Ammon's horn (tissue), 1 donor: ENCODE results near the gene TMEM37.
"Not testable (repeated sequence)": the region's sequence is repeated elsewhere in the genome, so short reads cannot be mapped to it uniquely, and the experiment has no call there.

ENCODE experiments used
- DNase-seq: peaks from one replicate; pipeline ENCODE4 v3.0.0-alpha.2; 2016; ENCODE audit warnings: low spot score

The TMEM37 gene, protein sequence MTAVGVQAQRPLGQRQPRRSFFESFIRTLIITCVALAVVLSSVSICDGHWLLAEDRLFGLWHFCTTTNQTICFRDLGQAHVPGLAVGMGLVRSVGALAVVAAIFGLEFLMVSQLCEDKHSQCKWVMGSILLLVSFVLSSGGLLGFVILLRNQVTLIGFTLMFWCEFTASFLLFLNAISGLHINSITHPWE

DNA sequence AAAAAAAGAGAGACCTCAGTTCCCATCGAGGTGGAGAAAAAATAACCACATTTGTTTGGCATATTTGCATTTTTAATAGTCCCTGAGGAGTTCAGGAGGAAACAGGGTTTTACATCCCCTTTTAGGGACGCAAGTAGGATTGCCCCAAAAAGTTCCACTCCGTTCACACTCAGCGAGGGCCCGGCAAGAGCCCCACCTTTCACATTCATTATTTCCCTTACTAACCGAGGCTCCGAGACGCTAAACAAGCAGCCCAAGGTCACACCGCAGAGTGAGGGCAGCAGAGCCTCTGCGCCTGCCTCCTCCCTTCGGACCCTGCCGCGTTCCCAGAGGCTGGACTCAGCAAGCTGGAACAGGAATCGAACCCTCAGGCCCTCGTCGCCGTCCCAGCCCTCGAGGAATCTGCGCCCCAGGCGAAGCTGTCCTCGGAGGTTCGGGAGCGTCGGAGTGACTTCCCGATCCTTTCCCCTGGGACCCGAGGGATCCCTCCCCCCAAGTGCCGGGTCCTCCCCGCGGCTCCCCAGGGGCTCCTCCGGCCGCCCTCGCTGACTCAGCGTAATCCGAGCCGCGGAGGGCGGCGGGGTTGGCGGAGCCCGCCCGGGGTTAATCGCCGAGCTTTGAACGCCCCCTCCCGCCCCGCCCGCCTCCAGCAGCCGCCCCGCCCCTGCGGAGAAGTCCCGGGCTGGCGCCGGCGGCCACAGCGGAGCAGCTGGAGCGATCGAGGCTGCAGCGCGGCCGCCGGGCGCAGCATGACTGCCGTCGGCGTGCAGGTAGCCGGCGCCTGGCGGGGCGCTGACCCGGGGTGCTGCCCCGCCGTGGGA, at the start of gene TMEM37:
Gene TMEM37 (plus strand): TSS at position 700 of the 821 bp plus-strand sequence. CDS start 50 bp downstream, at position 750.
- DNase-seq: no peak

GRCh38 chr2:119383410-119384140, 48.1 kb upstream of the TMEM37 start:
- DNase-seq: no peak

DNA sequence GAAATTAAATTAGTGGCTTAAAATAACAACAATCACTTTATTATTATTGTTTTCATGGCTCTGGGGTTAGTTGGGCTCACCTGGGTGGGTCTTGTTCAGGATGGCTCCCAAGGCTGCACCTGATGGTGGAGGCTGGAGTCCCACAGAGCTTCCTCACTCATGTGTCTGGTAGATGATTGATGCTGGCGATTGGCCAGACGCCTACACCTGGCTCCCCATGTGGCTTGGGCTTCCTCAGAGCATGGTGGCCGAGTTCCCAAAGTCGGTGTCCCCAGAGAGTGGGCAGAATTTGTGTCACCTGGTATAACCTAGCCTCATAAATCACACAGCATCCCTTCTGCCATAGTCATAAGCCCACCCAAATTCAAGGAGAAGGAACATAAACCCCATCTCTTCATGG, 46.7 kb upstream of the TMEM37 start:
- no peak for DNase-seq

DNA sequence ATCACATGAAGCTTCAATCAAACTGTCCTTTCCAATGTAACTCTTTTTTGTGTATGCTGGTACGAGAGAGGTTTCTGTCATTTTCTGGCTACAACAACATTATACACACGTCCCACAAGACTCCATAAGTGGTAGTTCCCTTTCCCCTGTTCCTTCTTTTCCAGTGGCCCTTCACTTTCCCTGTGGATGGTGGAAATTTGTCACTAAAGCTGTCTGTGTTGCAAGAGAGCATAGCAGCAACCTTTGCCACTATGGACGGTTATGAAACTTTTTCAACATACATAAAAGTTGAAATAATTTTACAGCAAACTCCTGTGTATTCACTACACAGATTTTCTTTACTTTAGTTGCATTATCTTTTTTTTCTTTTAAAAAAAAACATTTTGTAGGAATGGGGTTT, 46.2 kb upstream of the TMEM37 start:
- no peak for DNase-seq

GRCh38 chr2:119387381-119388129, 44.1 kb upstream of the TMEM37 start:
- peak; percentile 82 for DNase-seq

DNA sequence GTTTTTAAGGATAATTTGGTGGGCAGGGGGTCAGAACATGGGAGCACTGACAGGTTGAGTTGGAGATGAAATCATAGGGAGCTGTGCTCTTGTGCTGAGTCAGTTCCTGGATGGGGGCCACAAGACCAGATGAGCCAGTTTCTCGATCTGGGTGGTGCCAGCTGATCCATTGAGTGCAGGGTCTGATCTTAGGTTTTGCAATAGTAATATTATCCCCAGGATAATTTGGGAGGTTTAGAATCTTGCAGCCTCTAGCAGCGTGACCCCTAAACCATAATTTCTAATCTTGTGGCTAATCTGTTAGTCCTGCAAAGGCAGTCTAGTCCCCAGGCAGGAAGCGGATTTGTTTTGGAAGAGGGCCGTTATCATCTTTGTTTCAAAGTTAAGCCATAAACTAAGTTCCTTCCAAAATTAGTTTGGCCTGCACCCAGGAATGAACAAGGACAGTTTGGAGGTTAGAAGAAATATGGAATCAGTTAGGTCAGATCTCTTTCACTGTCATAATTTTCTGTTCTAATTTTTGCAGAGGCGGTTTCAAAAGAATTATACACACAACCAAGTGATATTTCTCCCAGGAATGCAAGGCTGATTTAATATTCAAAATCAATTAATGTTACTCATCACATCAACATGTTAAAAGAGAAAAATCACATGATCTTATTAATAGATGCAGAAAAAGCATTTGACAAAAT, 41.9 kb upstream of the TMEM37 start:
- no peak for DNase-seq

DNA sequence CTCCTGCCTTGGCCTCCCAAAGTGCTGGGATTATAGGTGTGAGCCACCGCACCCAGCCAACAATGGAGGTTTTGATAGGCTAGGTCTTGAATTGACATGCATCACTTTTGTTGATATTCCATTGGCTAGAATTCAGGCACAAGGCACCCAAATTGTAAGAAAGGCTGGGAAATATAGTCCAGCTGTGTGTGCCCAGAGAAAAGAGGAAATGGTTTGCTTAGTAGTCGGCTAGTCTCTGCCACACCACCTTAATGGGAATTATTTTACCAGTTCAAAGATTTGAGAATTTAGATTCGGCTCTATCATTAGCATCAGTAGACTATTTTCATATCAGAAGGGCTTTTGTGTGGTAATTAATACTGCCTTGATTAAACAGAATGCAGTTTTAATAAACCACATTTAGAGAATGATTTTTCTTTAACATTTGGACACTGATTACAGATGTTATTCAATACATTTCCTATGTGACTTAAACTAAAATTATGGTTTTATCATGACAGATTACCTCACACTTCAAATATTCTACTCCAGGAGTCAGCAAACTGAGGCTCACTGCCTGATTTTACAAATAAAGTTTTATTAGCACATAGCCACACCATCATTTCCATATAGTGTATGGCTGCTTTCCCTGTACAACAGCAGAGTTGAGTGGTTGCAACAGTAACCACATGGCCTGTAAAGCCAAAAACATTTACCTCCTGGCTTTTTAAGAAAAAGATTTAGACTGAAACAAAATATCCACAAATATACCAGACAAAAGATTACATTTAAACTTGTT, 37.5 kb upstream of the TMEM37 start:
- DNase-seq: no peak

DNA sequence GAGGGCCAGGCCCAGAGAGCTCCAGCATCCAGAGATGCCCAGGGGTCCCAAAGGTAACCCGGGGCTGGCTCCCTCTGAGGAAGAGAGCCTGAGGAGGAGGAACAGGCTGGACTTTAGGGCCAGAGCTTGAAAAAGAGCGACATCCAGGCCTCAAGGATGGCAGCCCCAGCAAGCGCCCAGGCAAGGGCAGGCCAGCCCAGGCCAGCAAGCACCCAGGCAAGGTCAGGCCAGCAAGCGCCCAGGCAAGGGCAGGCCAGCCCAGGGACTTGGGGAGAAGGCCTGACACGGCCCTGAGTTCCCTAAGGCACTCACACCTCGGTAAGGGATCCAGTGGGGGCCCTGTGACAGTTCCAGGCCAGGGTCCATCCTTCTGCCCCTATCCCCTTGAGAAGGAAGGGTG, 34.5 kb upstream of the TMEM37 start:
- DNase-seq: no peak

DNA sequence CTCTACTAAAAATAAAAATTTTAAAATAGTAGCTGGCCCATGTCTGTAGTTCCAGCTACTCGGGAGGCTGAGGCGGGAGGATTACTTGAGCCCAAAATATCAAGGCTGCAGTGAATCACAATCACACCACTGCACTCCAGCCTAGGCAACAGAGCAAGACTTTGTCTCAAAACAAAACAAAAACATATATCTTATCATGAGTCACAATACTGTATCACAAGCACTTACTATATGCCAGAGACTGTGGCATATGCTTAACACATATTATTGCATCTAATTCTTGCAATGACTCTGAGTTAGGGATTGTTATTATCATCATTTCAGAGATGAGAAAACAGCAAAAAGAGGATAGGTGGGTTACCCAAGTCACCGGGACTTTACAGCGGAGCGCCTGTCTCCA, 29.5 kb upstream of the TMEM37 start:
- no peak for DNase-seq

GRCh38 chr2:119402645-119403560, 28.8 kb upstream of the TMEM37 start:
- no peak for DNase-seq

GRCh38 chr2:119403618-119404017, 28.0 kb upstream of the TMEM37 start:
- not testable (repeated sequence) for DNase-seq

DNA sequence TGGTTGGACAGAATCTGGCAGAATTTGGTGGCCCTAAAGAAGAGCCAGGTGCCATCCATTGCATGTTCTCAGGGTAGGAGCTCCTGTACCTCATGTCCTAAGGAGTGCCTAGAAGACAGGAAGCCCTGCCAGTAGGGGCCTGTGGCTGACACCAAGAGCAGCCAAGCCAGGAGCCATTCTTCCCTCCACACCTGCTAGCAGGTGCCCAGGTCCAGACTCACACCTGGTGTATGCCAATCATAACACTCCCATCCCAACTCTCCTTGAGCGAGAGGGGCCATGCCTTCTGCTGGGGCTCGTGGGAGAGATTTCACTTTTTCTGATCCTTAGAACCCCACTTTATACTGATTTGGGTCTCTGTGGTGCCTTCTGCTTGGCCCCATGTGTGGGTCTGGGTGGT, 26.5 kb upstream of the TMEM37 start:
- DNase-seq: no peak

DNA sequence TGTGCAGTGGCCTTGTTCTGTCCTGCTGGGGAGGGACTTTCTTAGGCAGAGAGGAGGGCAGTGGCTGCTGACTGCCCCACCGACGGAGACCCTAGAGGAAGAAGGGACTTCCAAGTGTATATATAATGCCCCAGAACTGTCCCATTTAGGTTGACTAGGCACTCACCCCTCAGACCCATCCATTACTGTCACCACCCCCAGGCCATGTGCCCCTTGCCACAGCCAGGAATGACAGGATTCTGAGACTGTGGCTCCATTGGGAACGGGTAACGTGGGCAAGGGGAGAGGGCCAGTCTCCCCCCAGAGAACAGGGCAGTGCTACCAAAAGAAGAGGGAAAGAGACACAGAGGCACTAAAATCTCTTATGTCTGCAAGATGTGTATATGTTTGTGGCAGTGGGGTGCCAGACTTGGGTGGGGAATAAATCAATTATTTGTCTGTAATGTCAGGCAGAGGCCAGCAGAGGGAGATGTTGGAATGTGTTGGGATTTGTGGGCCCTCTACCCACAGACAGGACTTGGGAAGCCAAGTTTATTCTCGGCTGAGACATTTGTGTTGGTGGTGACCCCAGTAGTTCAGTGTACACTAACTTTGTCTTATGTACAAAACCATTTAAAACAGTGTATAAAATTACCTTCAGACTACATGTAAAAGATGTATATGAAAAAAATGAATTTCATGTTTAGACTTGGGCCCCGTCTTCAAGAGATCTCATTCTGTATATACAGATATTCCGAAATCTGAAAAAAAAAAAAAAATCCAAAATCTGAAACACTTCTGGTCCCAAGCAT, 24.0 kb upstream of the TMEM37 start:
- peak; percentile 81 for DNase-seq

DNA sequence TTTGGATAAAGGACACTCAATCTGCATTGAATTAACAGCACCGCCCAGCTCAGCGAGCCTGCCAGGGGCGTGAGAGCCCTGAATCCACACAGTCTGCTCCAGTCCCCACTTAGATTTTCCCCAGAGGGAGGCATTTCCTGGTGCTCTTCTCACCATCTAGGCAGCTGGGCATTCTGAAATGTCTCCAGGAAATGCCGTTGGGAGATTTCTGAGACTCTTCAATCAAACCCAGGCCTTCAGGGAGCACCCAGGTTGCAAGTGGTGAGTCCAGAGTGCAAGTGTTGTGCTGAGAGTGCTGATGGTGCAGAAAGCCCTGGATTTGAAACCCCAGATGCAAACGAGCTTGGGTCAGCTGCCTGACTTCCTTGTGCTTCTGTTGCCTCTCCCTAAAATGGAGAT, 23.4 kb upstream of the TMEM37 start:
- no peak for DNase-seq

DNA sequence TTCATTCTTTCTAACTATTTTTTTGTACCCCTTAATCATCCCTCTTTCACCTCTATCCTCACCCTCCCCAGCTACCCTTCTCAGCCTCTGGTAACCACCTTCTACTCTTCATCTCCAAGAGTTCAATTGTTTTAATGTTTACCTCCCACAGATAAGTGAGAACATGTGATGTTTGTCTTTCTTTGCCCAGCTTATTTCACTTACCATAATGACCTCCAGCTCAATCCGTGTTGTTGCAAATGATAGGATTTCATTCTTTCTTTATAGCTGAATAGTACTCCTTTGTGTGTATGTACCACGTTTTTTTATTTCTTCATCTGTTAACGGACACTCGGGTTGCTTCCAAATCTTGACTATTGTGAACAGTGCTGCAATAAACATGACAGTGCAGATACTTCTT, 22.1 kb upstream of the TMEM37 start:
- no peak for DNase-seq

DNA sequence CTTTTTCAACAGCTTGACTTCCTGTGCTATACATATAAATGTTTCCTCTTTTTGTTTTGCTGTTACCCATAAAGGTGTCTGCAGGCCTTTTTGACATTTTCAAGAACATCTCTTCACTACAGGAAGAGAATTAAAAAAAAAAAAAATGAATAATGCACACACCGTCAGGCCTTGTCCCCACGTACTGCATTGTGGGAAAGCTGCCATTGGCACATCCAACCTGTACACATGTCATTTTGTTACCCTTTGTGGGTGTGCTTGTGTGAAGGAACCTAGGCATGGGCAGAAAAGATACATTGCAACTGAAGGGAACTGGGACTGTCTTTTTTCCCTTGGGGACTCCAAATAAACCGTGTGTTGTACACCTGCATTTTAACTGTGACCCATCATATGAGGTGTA, 16.8 kb upstream of the TMEM37 start:
- no peak for DNase-seq

DNA sequence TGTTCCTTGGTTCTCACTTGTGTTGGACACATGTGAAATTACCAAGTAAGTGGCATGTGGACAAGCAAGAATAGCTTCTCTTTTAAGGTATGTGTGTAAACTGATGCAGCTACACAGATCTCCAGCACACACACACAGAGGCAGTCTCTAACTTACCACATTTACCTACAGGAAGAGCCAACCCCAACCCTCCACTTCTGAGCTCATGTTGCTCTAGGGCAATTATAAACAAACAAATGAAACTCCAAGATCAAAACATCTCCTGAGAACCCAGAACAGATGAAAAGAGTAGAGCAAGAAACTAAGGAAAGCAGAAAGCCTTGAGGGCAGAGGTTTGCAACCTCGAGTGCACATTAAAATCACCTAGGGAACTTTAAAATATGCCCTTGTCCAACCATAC, 16.0 kb upstream of the TMEM37 start:
- no peak for DNase-seq

- no peak for DNase-seq
These were observed 15.2 kb upstream of the TMEM37 start for GRCh38 chr2:119416299-119416923.

GRCh38 chr2:119417908-119418307, 13.7 kb upstream of the TMEM37 start:
- no peak for DNase-seq
